OCI-LY1 (cell line): Measurements from ENCODE around the gene FAM53B.
A peak's percentile ranks its signal among the peaks of the same experiment; 100 is the strongest.

ENCODE experiments used
- H2AFZ ChIP-seq: fragments of 200-600 bp; sonication (generic), shearing (Covaris generic); 2 replicates; pipeline ENCODE4 v1.6.0; 2014; ENCODE audit warnings: antibody characterized with exemption, mild to moderate bottlenecking, low read length
- H3F3A ChIP-seq: fragments of 200-600 bp; sonication (generic), shearing (Covaris generic); 2 replicates; pipeline ENCODE4 v1.6.0; 2014; ENCODE audit warnings: mild to moderate bottlenecking, antibody characterized with exemption, low read length, moderate library complexity; ENCODE audit not compliant: insufficient read depth
- H3K27ac ChIP-seq: fragments of 200-600 bp; sonication (generic); 2 replicates; pipeline ENCODE4 v1.5.1; 2014; ENCODE audit warnings: low read length, mixed run types, mild to moderate bottlenecking, low read depth; ENCODE audit not compliant: poor library complexity, severe bottlenecking
- H3K27me3 ChIP-seq: fragments of 200-600 bp; sonication (generic); 2 replicates; pipeline ENCODE4 v1.6.0; 2014; ENCODE audit warnings: antibody characterized with exemption, mild to moderate bottlenecking, low read length, moderate library complexity; ENCODE audit not compliant: insufficient read depth
- H3K36me3 ChIP-seq: fragments of 200-600 bp; sonication (generic); 2 replicates; pipeline ENCODE4 v1.6.1; 2014; ENCODE audit warnings: mild to moderate bottlenecking, antibody characterized with exemption, low read length, moderate library complexity, mixed read lengths; ENCODE audit not compliant: insufficient read depth
- H3K4me1 ChIP-seq: fragments of 200-600 bp; sonication (generic); 2 replicates; pipeline ENCODE4 v1.5.1; 2014; ENCODE audit warnings: mild to moderate bottlenecking, low read length, moderate library complexity; ENCODE audit not compliant: insufficient read depth, severe bottlenecking
- H3K4me2 ChIP-seq: fragments of 200-600 bp; sonication (generic), shearing (Covaris generic); 2 replicates; pipeline ENCODE4 v1.6.1; 2014; ENCODE audit warnings: low read length
- H3K4me3 ChIP-seq: fragments of 200-600 bp; sonication (generic); 2 replicates; pipeline ENCODE4 v1.5.1; 2014; ENCODE audit warnings: low read length, low read depth, mild to moderate bottlenecking, mixed read lengths; ENCODE audit not compliant: poor library complexity, severe bottlenecking
- H3K79me2 ChIP-seq: fragments of 200-600 bp; shearing (Covaris generic); 2 replicates; pipeline ENCODE4 v1.6.1; 2016; ENCODE audit warnings: mixed run types, low read length, mixed read lengths; ENCODE audit not compliant: insufficient read depth
- H3K9ac ChIP-seq: fragments of 200-600 bp; sonication (generic), shearing (Covaris generic); 2 replicates; pipeline ENCODE4 v1.6.1; 2014; ENCODE audit warnings: mild to moderate bottlenecking, low read length, mixed read lengths
- H3K9me2 ChIP-seq: fragments of 200-600 bp; sonication (generic), shearing (Covaris generic); 2 replicates; pipeline ENCODE4 v1.6.1; 2014; ENCODE audit warnings: low read depth, mild to moderate bottlenecking, low read length, mixed read lengths
- H3K9me3 ChIP-seq: fragments of 200-600 bp; shearing (Covaris generic); 2 replicates; pipeline ENCODE4 v1.6.1; 2014; ENCODE audit warnings: low read length, mixed read lengths
- H4K20me1 ChIP-seq: fragments of 200-600 bp; sonication (generic), shearing (Covaris generic); 2 replicates; pipeline ENCODE4 v1.6.0; 2016; ENCODE audit warnings: mild to moderate bottlenecking, low read length; ENCODE audit not compliant: insufficient read depth
- CTCF ChIP-seq: fragments of 200-600 bp; sonication (generic), shearing (Covaris generic); IDR thresholded peaks from 2 replicates; pipeline ENCODE4 v1.5.1; 2017; ENCODE audit warnings: mild to moderate bottlenecking, antibody characterized with exemption, low read length, moderate library complexity, mixed read lengths
- EZH2 ChIP-seq: fragments of 200-600 bp; sonication (generic), shearing (Covaris generic); IDR thresholded peaks from 2 replicates; pipeline ENCODE4 v1.8.0; 2017; ENCODE audit warnings: borderline replicate concordance, mixed run types, mild to moderate bottlenecking, antibody characterized with exemption, low read length, moderate library complexity, mixed read lengths

FAM53B gene

DNA sequence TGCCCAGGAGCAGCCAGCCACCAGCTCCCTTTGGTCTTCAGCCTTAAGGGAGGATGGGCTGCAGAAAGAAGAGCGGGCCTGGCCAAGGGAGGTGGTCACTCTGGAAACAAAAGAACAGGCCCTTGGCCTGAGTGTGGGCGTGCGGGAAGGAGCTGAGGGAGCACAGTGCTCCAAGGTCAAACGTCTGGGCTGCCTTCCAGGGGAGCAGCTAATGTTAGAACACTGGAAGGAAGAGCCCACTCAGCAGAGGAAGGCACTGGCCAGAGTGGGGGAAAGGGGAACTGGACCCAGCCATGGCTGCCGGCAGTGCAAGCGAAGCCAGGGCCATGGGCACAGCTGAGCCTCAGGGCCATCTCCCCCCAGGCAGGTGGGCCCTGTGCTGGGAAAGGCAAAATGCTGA is 42.7 kb downstream of the FAM53B start:
- Histone ChIP-seq H3K4me3 (no peak overlapping the region), H3K79me2 (no peaks in the 10 kb centered on the region), H4K20me1 (no peaks in the 10 kb centered on the region), H3K4me1 (peaks cover 100% of the 10 kb centered on the region), H3K4me2 (no peak overlapping the region), H2AFZ (no peak overlapping the region), H3K27ac (peak overlapping the region; percentile 84), H3K36me3 (peaks cover 82% of the 10 kb centered on the region), H3F3A (no peaks in the 10 kb centered on the region), H3K9me2 (no peaks in the 10 kb centered on the region), H3K27me3 (no peaks in the 10 kb centered on the region), H3K9ac (no peak overlapping the region), H3K9me3 (no peaks in the 10 kb centered on the region)
- no peak for TF ChIP-seq EZH2
- no peak for TF ChIP-seq CTCF

GRCh38 chr10:124701038-124701365 is 43.2 kb downstream of the FAM53B start:
- Histone ChIP-seq H3K4me1 (peaks cover 99% of the 10 kb centered on the region), H3K27ac (peak overlapping the region; percentile 84), H3K9ac (peak overlapping the region; percentile 20; the same call in 1 of the 2 replicates), H3F3A (no peaks in the 10 kb centered on the region), H2AFZ (no peak overlapping the region), H3K27me3 (no peaks in the 10 kb centered on the region), H3K4me3 (no peak overlapping the region), H4K20me1 (no peaks in the 10 kb centered on the region), H3K9me3 (no peaks in the 10 kb centered on the region), H3K9me2 (no peaks in the 10 kb centered on the region), H3K79me2 (no peaks in the 10 kb centered on the region), H3K36me3 (peaks cover 82% of the 10 kb centered on the region), H3K4me2 (peak overlapping the region; percentile 22; the same call in 1 of the 2 replicates)
- no peak for TF ChIP-seq EZH2
- TF ChIP-seq CTCF, result no peak

GRCh38 chr10:124700293-124701037 is 43.7 kb downstream of the FAM53B start:
- Histone ChIP-seq H4K20me1 (no peaks in the 10 kb centered on the region), H3K79me2 (no peaks in the 10 kb centered on the region), H3K27me3 (no peaks in the 10 kb centered on the region), H3K9me2 (no peaks in the 10 kb centered on the region), H3K4me1 (peaks cover 94% of the 10 kb centered on the region), H3K4me2 (peak overlapping the region; percentile 22; the same call in 1 of the 2 replicates), H3K9me3 (no peaks in the 10 kb centered on the region), H2AFZ (no peak overlapping the region), H3F3A (no peaks in the 10 kb centered on the region), H3K27ac (peak overlapping the region; percentile 84), H3K4me3 (no peak overlapping the region), H3K36me3 (peaks cover 82% of the 10 kb centered on the region), H3K9ac (peak overlapping the region; percentile 36; the same call in 1 of the 2 replicates)
- TF ChIP-seq CTCF (no peak), EZH2 (no peak)
